ENCODE measurements around the gene ZFP92.
A peak's percentile ranks its signal among the peaks of the same experiment; 100 is the strongest.
"Not testable (repeated sequence)": the region's sequence is repeated elsewhere in the genome, so short reads cannot be mapped to it uniquely, and the experiment has no call there.

ZFP92 gene

GRCh38 chrX:153382563-153383482 is 28.4 kb upstream of the ZFP92 start:
- peak; percentile 97 for FAIRE-seq
- TF ChIP-seq SPI1 (IDR thresholded peaks at IDR 0.05; ENCODE audit: low read depth, low read length) = no peak
- DNase-seq (ENCODE audit: insufficient read length, low spot score) = no peak

DNA sequence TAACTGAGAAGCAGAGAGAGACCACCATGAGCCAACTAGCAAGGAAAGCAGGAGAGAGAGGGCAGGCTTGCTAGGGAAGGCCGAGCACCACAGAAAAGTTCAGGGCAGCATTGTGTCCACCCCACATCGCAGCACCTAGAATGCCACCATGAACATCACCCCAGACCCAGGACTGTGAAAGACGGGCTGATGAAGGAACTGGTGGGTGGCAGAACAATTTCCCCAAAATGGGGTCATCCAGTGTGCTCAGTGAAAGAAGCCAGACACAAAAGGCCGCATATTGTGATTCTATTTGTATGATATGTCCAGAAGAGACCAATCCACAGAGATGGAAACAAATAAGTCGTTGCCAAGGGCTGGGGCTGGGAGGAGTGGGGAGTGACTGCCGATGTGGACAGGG is 26.9 kb upstream of the ZFP92 start:
- FAIRE-seq = no peak
- DNase-seq (ENCODE audit: insufficient read length, low spot score) = no peak
- TF ChIP-seq POLR2A (IDR thresholded peaks at IDR 0.05; ENCODE audit: low read depth, low read length) (no peak), POU2F2 (IDR thresholded peaks at IDR 0.05; ENCODE audit: low read depth, low read length) (no peak), POLR2AphosphoS5 (IDR thresholded peaks at IDR 0.05; ENCODE audit: low read depth, low read length) (no peak)

GRCh38 chrX:153384973-153385372 is 26.3 kb upstream of the ZFP92 start:
- DNase-seq (ENCODE audit: insufficient read length, low spot score); FAIRE-seq: not testable (repeated sequence)

DNA sequence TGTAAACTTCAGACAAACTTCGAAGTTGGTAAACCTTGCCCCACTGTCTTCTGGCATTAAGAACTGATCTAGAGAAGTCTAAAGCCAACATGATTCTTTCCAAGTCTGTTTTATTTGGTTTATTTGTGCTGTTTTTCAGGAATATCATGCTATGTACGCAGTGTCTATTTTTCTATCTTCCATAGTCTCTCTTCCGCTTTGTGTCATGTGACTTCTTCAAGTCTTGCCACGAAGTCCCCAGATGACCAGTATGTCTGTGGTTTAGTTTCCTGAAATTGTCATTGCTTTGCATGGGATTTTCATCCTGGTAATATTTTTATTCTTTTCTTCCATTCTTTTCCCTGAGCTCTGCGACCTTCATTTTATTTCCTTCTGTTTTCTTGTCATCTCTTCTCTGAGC is 25.2 kb upstream of the ZFP92 start:
- FAIRE-seq = no peak
- no peak for DNase-seq (ENCODE audit: insufficient read length, low spot score)
- TF ChIP-seq POLR2AphosphoS5 (IDR thresholded peaks at IDR 0.05; ENCODE audit: low read depth, low read length) (no peak), TAF1 (IDR thresholded peaks at IDR 0.05; ENCODE audit: low read depth, low read length) (no peak), POLR2A (IDR thresholded peaks at IDR 0.05; ENCODE audit: low read depth, low read length) (no peak), SPI1 (IDR thresholded peaks at IDR 0.05; ENCODE audit: low read depth, low read length) (no peak), PAX5 (IDR thresholded peaks at IDR 0.05; ENCODE audit: insufficient read depth, low read length, severe bottlenecking) (no peak)

GRCh38 chrX:153387345-153387744 is 23.9 kb upstream of the ZFP92 start:
- TF ChIP-seq POU2F2 (IDR thresholded peaks at IDR 0.05; ENCODE audit: low read depth, low read length) (no peak), POLR2A (IDR thresholded peaks at IDR 0.05; ENCODE audit: low read depth, low read length) (no peak), SPI1 (IDR thresholded peaks at IDR 0.05; ENCODE audit: low read depth, low read length) (no peak), TAF1 (IDR thresholded peaks at IDR 0.05; ENCODE audit: low read depth, low read length) (no peak), PAX5 (IDR thresholded peaks at IDR 0.05; ENCODE audit: insufficient read depth, low read length, severe bottlenecking) (no peak), POLR2AphosphoS5 (IDR thresholded peaks at IDR 0.05; ENCODE audit: low read depth, low read length) (no peak)
- FAIRE-seq = no peak
- no peak for DNase-seq (ENCODE audit: insufficient read length, low spot score)

DNA sequence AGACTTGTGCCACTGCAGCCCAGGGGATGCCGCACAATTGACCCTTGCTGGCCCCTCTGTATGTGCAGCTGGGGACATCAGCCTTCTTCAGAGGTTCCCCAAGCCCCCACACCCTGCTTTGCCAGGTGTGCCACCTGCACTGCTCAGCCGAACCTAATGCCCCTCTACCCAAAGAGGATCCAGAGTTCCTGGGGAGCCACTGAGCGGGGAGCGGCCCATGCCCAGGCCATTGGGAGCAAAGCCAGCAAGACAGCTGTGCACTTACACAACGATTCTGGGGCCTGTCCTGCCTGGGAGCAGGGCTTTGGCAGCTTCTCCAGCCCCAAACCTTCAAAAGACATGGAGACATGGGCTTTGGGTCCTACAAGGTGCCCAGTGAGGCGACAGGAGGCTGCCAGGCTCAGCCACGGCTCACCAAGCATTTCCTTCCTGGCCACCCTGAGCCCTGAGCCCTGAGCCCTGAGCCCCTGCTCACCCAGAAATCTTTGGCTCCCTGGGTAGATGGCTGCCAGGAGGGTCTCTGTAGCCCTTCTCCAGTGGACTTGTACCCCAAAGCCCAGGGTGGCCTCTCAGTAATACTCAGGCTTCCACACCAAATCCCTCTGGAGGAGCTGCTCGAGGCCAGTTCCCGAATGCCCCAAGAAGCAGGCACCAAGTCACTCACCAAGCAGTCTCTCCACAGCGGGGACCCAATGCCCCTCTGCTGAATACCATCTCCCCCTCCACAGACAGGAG is 23.1 kb upstream of the ZFP92 start:
- TF ChIP-seq POLR2A (IDR thresholded peaks at IDR 0.05; ENCODE audit: low read depth, low read length) (no peak), POLR2AphosphoS5 (IDR thresholded peaks at IDR 0.05; ENCODE audit: low read depth, low read length) (no peak), POU2F2 (IDR thresholded peaks at IDR 0.05; ENCODE audit: low read depth, low read length) (no peak), SPI1 (IDR thresholded peaks at IDR 0.05; ENCODE audit: low read depth, low read length) (no peak), PAX5 (IDR thresholded peaks at IDR 0.05; ENCODE audit: insufficient read depth, low read length, severe bottlenecking) (no peak), TAF1 (IDR thresholded peaks at IDR 0.05; ENCODE audit: low read depth, low read length) (no peak)
- DNase-seq (ENCODE audit: insufficient read length, low spot score) (no peak), FAIRE-seq (no peak)

DNA sequence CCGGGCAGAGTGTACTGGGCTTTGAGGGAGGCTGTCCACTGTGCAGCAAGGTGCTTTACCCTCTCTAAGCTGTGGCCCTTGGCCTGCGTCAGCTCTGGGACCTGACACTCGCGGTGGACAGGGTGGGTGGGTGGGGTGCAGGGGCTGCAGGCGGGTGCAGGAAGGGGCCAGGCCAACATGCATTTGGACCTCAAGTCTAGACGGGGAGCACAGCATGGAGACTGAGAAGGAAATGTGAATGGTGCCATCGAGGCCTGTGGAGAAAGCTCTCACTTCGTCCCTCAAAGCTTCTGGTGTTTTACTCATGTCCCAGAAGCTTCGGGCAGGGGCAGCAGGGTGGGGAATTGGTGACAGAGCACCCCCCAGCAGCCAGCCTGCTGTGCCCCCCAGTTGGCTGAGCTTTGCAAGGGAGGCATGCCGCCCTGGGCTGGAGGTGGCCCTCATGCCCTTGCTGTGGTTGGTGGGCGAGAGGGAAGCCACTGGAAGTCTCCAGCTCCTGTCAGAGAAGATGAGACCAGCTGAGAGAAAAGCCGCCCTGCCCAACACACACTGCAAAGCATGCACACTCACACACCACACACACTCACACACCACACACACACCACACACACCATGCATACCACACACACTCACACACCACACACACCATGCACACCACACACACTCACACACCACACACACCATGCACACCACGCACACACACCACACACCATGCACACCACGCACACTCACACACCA is 22.4 kb upstream of the ZFP92 start:
- FAIRE-seq (peak; percentile 57), DNase-seq (ENCODE audit: insufficient read length, low spot score) (no peak)
- no peak for TF ChIP-seq POLR2AphosphoS5 (IDR thresholded peaks at IDR 0.05; ENCODE audit: low read depth, low read length)
- TF ChIP-seq POLR2A (IDR thresholded peaks at IDR 0.05; ENCODE audit: low read depth, low read length) = no peak
- TF ChIP-seq PAX5 (IDR thresholded peaks at IDR 0.05; ENCODE audit: insufficient read depth, low read length, severe bottlenecking) = no peak
- TF ChIP-seq TAF1 (IDR thresholded peaks at IDR 0.05; ENCODE audit: low read depth, low read length) = no peak
- no peak for TF ChIP-seq SPI1 (IDR thresholded peaks at IDR 0.05; ENCODE audit: low read depth, low read length)
- TF ChIP-seq POU2F2 (IDR thresholded peaks at IDR 0.05; ENCODE audit: low read depth, low read length) = no peak

GRCh38 chrX:153389460-153389768 is 21.9 kb upstream of the ZFP92 start:
- not testable (repeated sequence) for DNase-seq (ENCODE audit: insufficient read length, low spot score); FAIRE-seq

- TF ChIP-seq POLR2AphosphoS5 (IDR thresholded peaks at IDR 0.05; ENCODE audit: low read depth, low read length) = no peak
- no peak for TF ChIP-seq POU2F2 (IDR thresholded peaks at IDR 0.05; ENCODE audit: low read depth, low read length)
- no peak for TF ChIP-seq POLR2A (IDR thresholded peaks at IDR 0.05; ENCODE audit: low read depth, low read length)
- TF ChIP-seq PAX5 (IDR thresholded peaks at IDR 0.05; ENCODE audit: insufficient read depth, low read length, severe bottlenecking) = no peak
- TF ChIP-seq TAF1 (IDR thresholded peaks at IDR 0.05; ENCODE audit: low read depth, low read length) = no peak
- no peak for TF ChIP-seq SPI1 (IDR thresholded peaks at IDR 0.05; ENCODE audit: low read depth, low read length)
- no peak for DNase-seq (ENCODE audit: insufficient read length, low spot score)
- FAIRE-seq = no peak
Observed at GRCh38 chrX:153392642-153393321, 18.5 kb upstream of the ZFP92 start.

GRCh38 chrX:153394612-153395011 is 16.7 kb upstream of the ZFP92 start:
- TF ChIP-seq POLR2AphosphoS5 (IDR thresholded peaks at IDR 0.05; ENCODE audit: low read depth, low read length) (no peak), PAX5 (IDR thresholded peaks at IDR 0.05; ENCODE audit: insufficient read depth, low read length, severe bottlenecking) (no peak), POU2F2 (IDR thresholded peaks at IDR 0.05; ENCODE audit: low read depth, low read length) (no peak), TAF1 (IDR thresholded peaks at IDR 0.05; ENCODE audit: low read depth, low read length) (no peak), POLR2A (IDR thresholded peaks at IDR 0.05; ENCODE audit: low read depth, low read length) (no peak), SPI1 (IDR thresholded peaks at IDR 0.05; ENCODE audit: low read depth, low read length) (no peak)
- DNase-seq (ENCODE audit: insufficient read length, low spot score) (no peak), FAIRE-seq (no peak)
